Measurements from ENCODE around the gene OR10G7.
"Not testable (repeated sequence)": the region's sequence is repeated elsewhere in the genome, so short reads cannot be mapped to it uniquely, and the experiment has no call there.

OR10G7 gene

GRCh38 chr11:124039557-124039956 is 1.6 kb downstream of the OR10G7 start:
- WGBS (ENCODE audit: insufficient coverage, insufficient read length) = no CpG with 5 or more reads among the region's 9 CpGs
- no peaks in the 10 kb centered on the region for H3K9me3 ChIP-seq (ENCODE audit: control insufficient read depth, insufficient read depth, low read length)

GRCh38 chr11:124036666-124037065 is 4.5 kb downstream of the OR10G7 start:
- Histone ChIP-seq H3K27ac (ENCODE audit: low read length) (no peak overlapping the region), H3K27me3 (ENCODE audit: control insufficient read depth, insufficient read depth, low read length) (no peaks in the 10 kb centered on the region), H3K4me1 (ENCODE audit: control insufficient read depth, insufficient read depth, low read length) (no peaks in the 10 kb centered on the region), H3K4me3 (ENCODE audit: low read length) (no peak overlapping the region), H3K9me3 (ENCODE audit: control insufficient read depth, insufficient read depth, low read length) (no peaks in the 10 kb centered on the region), H3K36me3 (ENCODE audit: control insufficient read depth, insufficient read depth, low read length) (no peaks in the 10 kb centered on the region)
- WGBS (ENCODE audit: insufficient coverage, insufficient read length) = no CpG with 5 or more reads among the region's 1 CpG
- DNase-seq (ENCODE audit: low read depth, low spot score) = no peak

More at GRCh38 chr11:124039557-124039956, 1.6 kb downstream of the OR10G7 start:
- Histone ChIP-seq H3K27ac (ENCODE audit: low read length) (no peak overlapping the region), H3K4me1 (ENCODE audit: control insufficient read depth, insufficient read depth, low read length) (no peaks in the 10 kb centered on the region), H3K36me3 (ENCODE audit: control insufficient read depth, insufficient read depth, low read length) (no peaks in the 10 kb centered on the region), H3K27me3 (ENCODE audit: control insufficient read depth, insufficient read depth, low read length) (no peaks in the 10 kb centered on the region), H3K4me3 (ENCODE audit: low read length) (no peak overlapping the region)
- no peak for DNase-seq (ENCODE audit: low read depth, low spot score)

- Histone ChIP-seq H3K27ac (ENCODE audit: low read length) (no peak within 1 kb of the TSS), H3K27me3 (ENCODE audit: control insufficient read depth, insufficient read depth, low read length) (no peaks in the 10 kb centered on the region), H3K4me1 (ENCODE audit: control insufficient read depth, insufficient read depth, low read length) (no peaks in the 10 kb centered on the region), H3K36me3 (ENCODE audit: control insufficient read depth, insufficient read depth, low read length) (no peaks in the 10 kb centered on the region), H3K4me3 (ENCODE audit: low read length) (no peak within 1 kb of the TSS), H3K9me3 (ENCODE audit: control insufficient read depth, insufficient read depth, low read length) (no peaks in the 10 kb centered on the region)
- no peak for DNase-seq (ENCODE audit: low read depth, low spot score)
- no CpG with 5 or more reads among the region's 2 CpGs for WGBS (ENCODE audit: insufficient coverage, insufficient read length)
Observed at GRCh38 chr11:124026498-124026897, 14.6 kb downstream of the OR10G7 start, which contains the start of gene OR10G8. Gene OR10G8, plus strand, starts transcription at chr11:124026798. Its CDS starts 2,825 bp downstream, at chr11:124029623.

- not testable (repeated sequence) for H3K4me1 ChIP-seq (ENCODE audit: control insufficient read depth, insufficient read depth, low read length); H3K27ac ChIP-seq (ENCODE audit: low read length); H3K9me3 ChIP-seq (ENCODE audit: control insufficient read depth, insufficient read depth, low read length); H3K4me3 ChIP-seq (ENCODE audit: low read length); H3K27me3 ChIP-seq (ENCODE audit: control insufficient read depth, insufficient read depth, low read length); DNase-seq (ENCODE audit: low read depth, low spot score); H3K36me3 ChIP-seq (ENCODE audit: control insufficient read depth, insufficient read depth, low read length)
- WGBS (ENCODE audit: insufficient coverage, insufficient read length) = no CpG with 5 or more reads among the region's 9 CpGs
Observed at GRCh38 chr11:124015837-124016236, 25.3 kb downstream of the OR10G7 start.

- H3K27me3 ChIP-seq (ENCODE audit: control insufficient read depth, insufficient read depth, low read length) = no peaks in the 10 kb centered on the region
- no peak within 1 kb of the TSS for H3K4me3 ChIP-seq (ENCODE audit: low read length)
- WGBS (ENCODE audit: insufficient coverage, insufficient read length) = no CpG with 5 or more reads among the region's 2 CpGs
- DNase-seq (ENCODE audit: low read depth, low spot score) = no peak
- no peak within 1 kb of the TSS for H3K27ac ChIP-seq (ENCODE audit: low read length)
- no peaks in the 10 kb centered on the region for H3K4me1 ChIP-seq (ENCODE audit: control insufficient read depth, insufficient read depth, low read length)
- no peaks in the 10 kb centered on the region for H3K9me3 ChIP-seq (ENCODE audit: control insufficient read depth, insufficient read depth, low read length)
- H3K36me3 ChIP-seq (ENCODE audit: control insufficient read depth, insufficient read depth, low read length) = no peaks in the 10 kb centered on the region
Observed at GRCh38 chr11:124012697-124013096, 28.4 kb downstream of the OR10G7 start, which contains the start of gene OR10G4. Gene OR10G4, plus strand, starts transcription at chr11:124012997. Its CDS starts 2,578 bp downstream, at chr11:124015575.

GRCh38 chr11:123995119-123995518 is 46.0 kb downstream of the OR10G7 start, which contains the start of gene OR10G6:
Gene OR10G6, minus strand, starts transcription at chr11:123995161. Its CDS starts 0 bp downstream, at chr11:123995161.
- no peak within 1 kb of the TSS for H3K27ac ChIP-seq (ENCODE audit: low read length)
- no peaks in the 10 kb centered on the region for H3K4me1 ChIP-seq (ENCODE audit: control insufficient read depth, insufficient read depth, low read length)
- no peaks in the 10 kb centered on the region for H3K27me3 ChIP-seq (ENCODE audit: control insufficient read depth, insufficient read depth, low read length)
- no peak within 1 kb of the TSS for H3K4me3 ChIP-seq (ENCODE audit: low read length)
- WGBS (ENCODE audit: insufficient coverage, insufficient read length) = 100% methylated on average over 1 of the region's 1 CpG
- no peak for DNase-seq (ENCODE audit: low read depth, low spot score)
- H3K36me3 ChIP-seq (ENCODE audit: control insufficient read depth, insufficient read depth, low read length) = no peaks in the 10 kb centered on the region
- no peaks in the 10 kb centered on the region for H3K9me3 ChIP-seq (ENCODE audit: control insufficient read depth, insufficient read depth, low read length)

Measured in iPS DF 6.9 (cell line).